ENCODE results near the gene BCAR1.

DNA sequence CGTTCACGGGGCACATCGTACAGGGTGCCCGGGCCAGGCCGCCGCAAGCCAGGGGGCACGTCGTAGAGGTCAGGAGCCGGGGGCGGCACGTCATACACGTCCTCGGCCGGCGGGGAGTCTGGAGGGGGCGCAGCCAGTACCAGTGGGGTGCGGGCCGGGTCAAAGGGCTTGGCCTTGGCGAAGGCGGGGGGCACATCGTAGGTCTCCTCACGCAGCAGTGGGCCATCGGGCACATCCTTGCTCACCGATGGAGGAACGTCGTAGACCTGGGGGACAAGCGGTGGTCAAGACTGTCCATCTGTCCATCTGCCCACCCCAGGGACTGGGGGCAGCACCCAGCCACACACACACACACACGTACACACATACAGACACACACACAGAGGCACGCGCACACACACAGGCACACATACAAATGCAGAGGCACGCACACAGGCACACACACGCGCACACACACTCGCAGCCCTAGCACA lies 15.7 kb downstream of the BCAR1 start:
- no peak for TF ChIP-seq CTCF (IDR thresholded peaks at IDR 0.05)
- no peak for TF ChIP-seq POLR2A (IDR thresholded peaks at IDR 0.05)
- TF ChIP-seq POLR2AphosphoS5 (IDR thresholded peaks at IDR 0.05), result no peak
- no peak for TF ChIP-seq EP300 (IDR thresholded peaks at IDR 0.05)

Data from suprapubic skin (tissue), 4 donors.